Parathyroid adenoma (tissue), 2 donors: ENCODE results near the gene ZNF473.

ENCODE experiments used
- H2AFZ ChIP-seq: fragments of 300-600 bp; sonication (generic); one replicate; pipeline ENCODE4 v1.7.0; 2017; ENCODE audit warnings: antibody characterized with exemption, mild to moderate bottlenecking
- H3K27ac ChIP-seq: fragments of 300-600 bp; sonication (generic); one replicate; pipeline ENCODE4 v1.7.0; 2017
- H3K27me3 ChIP-seq: fragments of 300-600 bp; sonication (generic); one replicate; pipeline ENCODE4 v1.7.0; 2017; ENCODE audit warnings: low read length; ENCODE audit not compliant: control insufficient read depth, insufficient read depth
- H3K36me3 ChIP-seq: fragments of 300-600 bp; sonication (generic); one replicate; pipeline ENCODE4 v1.7.0; 2017; ENCODE audit warnings: low read length; ENCODE audit not compliant: control insufficient read depth, insufficient read depth
- H3K4me1 ChIP-seq: fragments of 300-600 bp; sonication (generic); one replicate; pipeline ENCODE4 v1.7.0; 2017; ENCODE audit warnings: control low read depth
- H3K4me2 ChIP-seq: fragments of 300-600 bp; sonication (generic); one replicate; pipeline ENCODE4 v1.7.0; 2017; ENCODE audit warnings: low read length
- H3K4me3 ChIP-seq: fragments of 300-600 bp; sonication (generic); one replicate; pipeline ENCODE4 v1.7.0; 2017; ENCODE audit warnings: low read depth, low read length
- H3K79me2 ChIP-seq: fragments of 300-600 bp; sonication (generic); one replicate; pipeline ENCODE4 v1.7.0; 2017; ENCODE audit warnings: control low read depth
- H3K9ac ChIP-seq: fragments of 300-600 bp; sonication (generic); one replicate; pipeline ENCODE4 v1.7.0; 2017; ENCODE audit warnings: mild to moderate bottlenecking
- H3K9me3 ChIP-seq: fragments of 300-600 bp; sonication (generic); one replicate; pipeline ENCODE4 v1.7.0; 2017; ENCODE audit warnings: low read length; ENCODE audit not compliant: control insufficient read depth
- CTCF ChIP-seq: fragments of 300-600 bp; sonication (generic); IDR thresholded peaks from one replicate; pipeline ENCODE4 v1.7.0; 2017; ENCODE audit warnings: antibody characterized with exemption, mild to moderate bottlenecking
- donor health status: primary hyperparathyroidism.

ZNF473 gene

DNA sequence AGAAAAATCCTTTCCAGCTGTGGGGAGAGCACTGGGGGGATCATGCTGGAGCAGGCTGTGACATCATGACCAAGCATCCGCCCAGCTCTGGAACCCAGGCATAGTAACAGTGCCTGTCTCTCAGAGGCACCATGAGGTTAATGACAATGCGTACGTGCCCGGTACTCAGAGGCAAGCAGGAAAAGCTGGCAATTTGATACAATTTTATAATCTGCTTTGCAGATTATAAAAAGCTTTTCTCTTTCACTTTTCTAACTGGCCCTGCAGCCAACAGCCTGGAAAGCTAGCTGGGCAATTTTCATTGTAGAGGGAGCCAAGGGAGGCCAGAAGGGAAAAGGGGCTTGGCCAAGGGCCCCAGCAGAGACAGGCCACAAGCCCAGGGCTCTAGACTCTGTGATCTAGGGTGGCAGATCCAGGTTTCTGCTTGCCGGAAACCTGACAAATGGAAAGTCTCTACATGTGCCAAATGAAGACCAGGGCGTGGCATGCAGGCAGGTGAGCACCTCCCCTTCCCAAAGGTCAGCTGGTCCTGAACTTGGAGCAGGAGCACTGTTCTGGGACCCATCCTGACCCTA lies 23.3 kb upstream of the ZNF473 start:
- Histone ChIP-seq H3K4me3 (no peak overlapping the region), H3K36me3 (no peaks in the 10 kb centered on the region), H3K27me3 (no peaks in the 10 kb centered on the region), H3K27ac (no peak overlapping the region), H2AFZ (no peak overlapping the region), H3K4me2 (no peak overlapping the region), H3K9ac (no peak overlapping the region), H3K79me2 (peaks cover 4% of the 10 kb centered on the region), H3K4me1 (no peaks in the 10 kb centered on the region), H3K9me3 (no peaks in the 10 kb centered on the region)
- no peak for TF ChIP-seq CTCF

DNA sequence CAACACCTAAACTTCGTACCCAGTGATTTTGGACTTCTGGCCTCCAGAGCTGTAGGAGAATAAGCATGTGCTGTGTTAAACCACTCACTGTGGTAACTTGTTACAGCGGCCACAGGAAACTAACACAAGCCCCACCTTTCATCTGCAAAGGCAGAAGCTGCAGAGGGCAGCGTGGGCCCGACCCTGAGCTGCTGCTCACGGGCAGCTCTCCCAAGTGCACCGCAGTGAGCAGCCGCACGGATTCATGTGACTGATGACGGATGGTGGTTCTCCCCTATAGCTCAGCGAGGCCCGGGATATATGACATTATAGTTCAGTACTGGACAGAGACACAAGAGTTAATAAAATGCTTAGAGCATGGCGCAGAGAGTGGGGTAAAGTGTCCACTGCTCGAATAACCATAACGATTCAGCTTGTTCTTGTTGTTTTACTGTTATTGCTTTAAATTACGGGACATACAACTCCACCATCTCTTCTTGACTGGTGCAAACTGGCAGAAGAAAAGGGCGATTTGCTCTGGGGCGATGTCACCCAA lies 22.5 kb upstream of the ZNF473 start:
- Histone ChIP-seq H3K4me1 (no peaks in the 10 kb centered on the region), H3K4me2 (no peak overlapping the region), H3K36me3 (no peaks in the 10 kb centered on the region), H3K79me2 (peaks cover 6% of the 10 kb centered on the region), H3K27me3 (no peaks in the 10 kb centered on the region), H3K4me3 (no peak overlapping the region), H3K9me3 (no peaks in the 10 kb centered on the region), H2AFZ (no peak overlapping the region), H3K27ac (no peak overlapping the region), H3K9ac (no peak overlapping the region)
- no peak for TF ChIP-seq CTCF

- Histone ChIP-seq H3K9ac (no peak overlapping the region), H3K27me3 (no peaks in the 10 kb centered on the region), H3K4me1 (no peaks in the 10 kb centered on the region), H3K4me2 (no peak overlapping the region), H3K9me3 (no peaks in the 10 kb centered on the region), H2AFZ (no peak overlapping the region), H3K4me3 (no peak overlapping the region), H3K79me2 (peaks cover 8% of the 10 kb centered on the region), H3K36me3 (no peaks in the 10 kb centered on the region), H3K27ac (no peak overlapping the region)
- TF ChIP-seq CTCF, result no peak
Observed at GRCh38 chr19:50003810-50004419, 21.9 kb upstream of the ZNF473 start.

DNA sequence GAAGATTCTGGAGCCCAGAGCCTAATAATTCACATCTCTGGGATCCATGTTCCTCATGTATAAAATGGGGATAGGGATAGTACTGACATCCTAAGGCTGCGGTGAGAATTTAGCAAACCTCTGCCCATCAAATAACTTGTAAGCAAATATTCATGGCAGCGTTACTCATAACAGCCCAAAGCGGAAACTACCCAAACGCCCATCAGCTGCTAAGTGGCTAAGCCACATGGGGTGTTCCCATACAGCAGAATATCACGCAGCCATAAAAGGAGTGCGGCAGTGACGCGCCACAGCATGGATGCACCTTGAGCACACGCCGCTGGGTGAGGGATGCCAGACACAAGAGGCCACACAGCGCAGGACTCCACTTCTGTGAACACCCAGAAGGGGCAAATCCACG lies 20.4 kb upstream of the ZNF473 start:
- Histone ChIP-seq H3K9me3 (no peaks in the 10 kb centered on the region), H3K4me2 (no peak overlapping the region), H3K9ac (no peak overlapping the region), H3K36me3 (no peaks in the 10 kb centered on the region), H3K4me1 (no peaks in the 10 kb centered on the region), H3K27me3 (no peaks in the 10 kb centered on the region), H2AFZ (no peak overlapping the region), H3K27ac (no peak overlapping the region), H3K4me3 (no peak overlapping the region), H3K79me2 (peaks cover 8% of the 10 kb centered on the region)
- no peak for TF ChIP-seq CTCF

DNA sequence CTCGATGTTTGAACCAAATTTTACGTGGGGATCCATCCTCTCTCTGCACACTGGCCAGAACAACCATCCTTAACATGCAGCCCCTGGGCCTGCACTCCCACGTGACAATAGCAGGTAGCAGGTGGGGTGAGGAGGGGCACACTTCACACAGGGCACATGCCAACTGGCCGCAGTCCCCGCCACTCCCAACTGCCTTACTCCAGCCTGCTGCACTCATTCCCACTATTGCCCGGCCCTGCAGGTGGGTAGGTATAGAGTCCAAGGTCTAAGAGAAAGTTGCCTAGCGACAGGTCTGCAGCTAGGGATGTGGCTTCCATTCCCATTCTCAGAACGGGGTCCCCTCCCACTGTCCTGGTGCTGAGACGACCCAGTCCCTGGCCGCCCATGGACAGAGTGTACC lies 18.6 kb upstream of the ZNF473 start:
- Histone ChIP-seq H3K36me3 (no peaks in the 10 kb centered on the region), H3K4me1 (no peaks in the 10 kb centered on the region), H3K79me2 (peaks cover 8% of the 10 kb centered on the region), H3K4me2 (no peak overlapping the region), H3K4me3 (no peak overlapping the region), H3K27me3 (no peaks in the 10 kb centered on the region), H3K9ac (no peak overlapping the region), H2AFZ (no peak overlapping the region), H3K9me3 (no peaks in the 10 kb centered on the region), H3K27ac (no peak overlapping the region)
- TF ChIP-seq CTCF, result no peak
